PC-9 (cell line): Measurements from ENCODE around the gene ASCC3. TPM values are rescaled to one million over a fixed set of nuclear protein-coding genes. Genes with fewer than 3 reads are reported as not detected.

ENCODE experiments used
- BruUV-seq: library from RNA; stranded (reverse); fragments of 400-500 nt; replicated peaks from 2 replicates; lab custom pipeline; 2021; lab: Mats Ljungman, UMichigan
- CTCF ChIA-PET: fragments of 300-600 bp; sonication (Branson Sonifier 250); formaldehyde crosslinking; loops from one replicate; lab custom pipeline; 2022; ENCODE audit warnings: antibody characterized with exemption; lab: Charles Lee
- POLR2A ChIA-PET: fragments of 300-600 bp; sonication (Branson Sonifier 250); formaldehyde crosslinking; loops from one replicate; lab custom pipeline; 2022; ENCODE audit warnings: antibody characterized with exemption; ENCODE audit not compliant: unreplicated experiment; lab: Charles Lee
- DNase-seq, 2 experiments: peaks; one replicate each; pipeline versions ENCODE4 v3.0.0 to v3.0.0-alpha.2; 2015 to 2022; ENCODE audit warnings: mixed read lengths in 1 of 2
- H2AFZ ChIP-seq: fragments of 200-600 bp; sonication (generic); 2 replicates; pipeline ENCODE4 v1.8.1; 2017; ENCODE audit warnings: antibody characterized with exemption
- H3F3A ChIP-seq: fragments of 200-600 bp; sonication (generic); 2 replicates; pipeline ENCODE4 v1.8.1; 2017; ENCODE audit warnings: antibody characterized with exemption, mild to moderate bottlenecking, low read depth; ENCODE audit not compliant: insufficient read depth
- H3K27ac ChIP-seq: fragments of 200-600 bp; sonication (generic); 2 replicates; pipeline ENCODE4 v1.6.1; 2016; ENCODE audit warnings: mixed run types
- H3K27me3 ChIP-seq: fragments of 200-600 bp; sonication (generic); 2 replicates; pipeline ENCODE4 v1.6.1; 2016; ENCODE audit warnings: low read depth, mixed run types; ENCODE audit not compliant: insufficient read depth
- H3K36me3 ChIP-seq: fragments of 200-600 bp; sonication (generic); 2 replicates; pipeline ENCODE4 v1.6.1; 2016; ENCODE audit warnings: low read depth, mixed run types
- H3K4me1 ChIP-seq: fragments of 200-600 bp; sonication (generic); replicated peaks from 2 replicates; pipeline ENCODE4 v1.6.1; 2016; ENCODE audit warnings: mixed run types; ENCODE audit not compliant: insufficient read depth
- H3K4me2 ChIP-seq: fragments of 200-600 bp; sonication (generic); 2 replicates; pipeline ENCODE4 v1.6.1; 2017; ENCODE audit warnings: mixed run types
- H3K4me3 ChIP-seq: fragments of 200-600 bp; sonication (generic); 2 replicates; pipeline ENCODE4 v1.6.1; 2016; ENCODE audit warnings: mixed run types
- H3K79me2 ChIP-seq: fragments of 200-600 bp; sonication (generic); 2 replicates; pipeline ENCODE4 v1.6.1; 2017; ENCODE audit warnings: low read depth, mixed run types
- H3K9me2 ChIP-seq: fragments of 200-600 bp; sonication (generic); 2 replicates; pipeline ENCODE4 v1.8.1; 2017; ENCODE audit warnings: mild to moderate bottlenecking; ENCODE audit not compliant: insufficient read depth
- H3K9me3 ChIP-seq: fragments of 200-600 bp; sonication (generic); 2 replicates; pipeline ENCODE4 v1.8.1; 2016; ENCODE audit warnings: low read depth; ENCODE audit not compliant: insufficient read depth
- H4K20me1 ChIP-seq: fragments of 200-600 bp; sonication (generic); 2 replicates; pipeline ENCODE4 v1.8.1; 2017; ENCODE audit not compliant: insufficient read depth
- CTCF ChIP-seq: fragments of 200-600 bp; sonication (generic); conservative IDR thresholded peaks from 2 replicates; pipeline ENCODE4 v1.6.1; 2017; ENCODE audit warnings: mixed run types, antibody characterized with exemption, mild to moderate bottlenecking, moderate library complexity
- EZH2 ChIP-seq: fragments of 200-600 bp; sonication (generic); IDR thresholded peaks from 2 replicates; pipeline ENCODE4 v1.8.0; 2017; ENCODE audit warnings: antibody characterized with exemption, low read depth
- intact Hi-C: fragments of 100-400 bp; cut with micrococcal nuclease; formaldehyde crosslinking; loops from one replicate; pipeline ENCODE4 v1.10.0; 2022; ENCODE audit not compliant: unreplicated experiment
- total RNA-seq: library from RNA; stranded (reverse); gene quantifications from 2 replicates; pipeline ENCODE4 v1.2.3, GENCODE V29; 2021

ASCC3 gene
- total RNA-seq, 1 experiment from 2014 or later: 29.4 TPM

- CTCF ChIA-PET: no interaction called here
- H4K20me1 ChIP-seq: no peaks in the 10 kb centered on the region
- no peak overlapping the region for H3K4me3 ChIP-seq
- no TSS peak for BruUV-seq
- TF ChIP-seq CTCF (no peak), EZH2 (no peak)
- H3K27me3 ChIP-seq: no peaks in the 10 kb centered on the region
- no peaks in the 10 kb centered on the region; the same call in 1 of the 2 replicates for H3K9me3 ChIP-seq
- no peak overlapping the region for H2AFZ ChIP-seq
- no peak overlapping the region for H3K4me2 ChIP-seq
- H3K36me3 ChIP-seq: 0 out of 2 replicates have a peak, but pooled peaks cover 2% of the 10 kb centered on the region
- no peaks in the 10 kb centered on the region for H3F3A ChIP-seq
- no peaks in the 10 kb centered on the region for H3K4me1 ChIP-seq
- POLR2A ChIA-PET: no interaction called here
- no peak for DNase-seq
- H3K79me2 ChIP-seq: no peaks in the 10 kb centered on the region
- intact Hi-C loops: no loop called here
- no peak overlapping the region for H3K27ac ChIP-seq
- H3K9me2 ChIP-seq: no peaks in the 10 kb centered on the region
Observed at GRCh38 chr6:100518588-100518987, 362.5 kb downstream of the ASCC3 start.

- Histone ChIP-seq H3K9me3 (no peaks in the 10 kb centered on the region; the same call in 1 of the 2 replicates), H3K27me3 (no peaks in the 10 kb centered on the region), H3F3A (no peaks in the 10 kb centered on the region), H3K79me2 (no peaks in the 10 kb centered on the region), H3K4me3 (no peak overlapping the region), H3K36me3 (peaks cover 9% of the 10 kb centered on the region; the same call in 1 of the 2 replicates), H3K27ac (no peak overlapping the region), H3K4me1 (no peaks in the 10 kb centered on the region), H2AFZ (no peak overlapping the region), H3K9me2 (no peaks in the 10 kb centered on the region), H4K20me1 (no peaks in the 10 kb centered on the region), H3K4me2 (no peak overlapping the region)
- no TSS peak for BruUV-seq
- CTCF ChIA-PET: no interaction called here
- intact Hi-C loops: no loop called here
- POLR2A ChIA-PET: no interaction called here
- TF ChIP-seq EZH2 (no peak), CTCF (no peak)
- no peak for DNase-seq
Observed at GRCh38 chr6:100517633-100518032, 363.5 kb downstream of the ASCC3 start.

GRCh38 chr6:100517106-100517505 lies 364.0 kb downstream of the ASCC3 start:
- H3K79me2 ChIP-seq: no peaks in the 10 kb centered on the region
- no peaks in the 10 kb centered on the region for H3F3A ChIP-seq
- no peak overlapping the region for H3K4me2 ChIP-seq
- no peak overlapping the region for H2AFZ ChIP-seq
- intact Hi-C loops: no loop called here
- CTCF ChIA-PET: no interaction called here
- no peak overlapping the region for H3K27ac ChIP-seq
- no peaks in the 10 kb centered on the region for H3K4me1 ChIP-seq
- no peak overlapping the region for H3K4me3 ChIP-seq
- DNase-seq: no peak
- POLR2A ChIA-PET: no interaction called here
- H3K9me2 ChIP-seq: no peaks in the 10 kb centered on the region
- H3K9me3 ChIP-seq: no peaks in the 10 kb centered on the region; the same call in 1 of the 2 replicates
- no peaks in the 10 kb centered on the region for H3K27me3 ChIP-seq
- no peaks in the 10 kb centered on the region for H4K20me1 ChIP-seq
- no TSS peak for BruUV-seq
- no peak for TF ChIP-seq EZH2
- no peak for TF ChIP-seq CTCF
- H3K36me3 ChIP-seq: peaks cover 14% of the 10 kb centered on the region; the same call in 1 of the 2 replicates
